Measurements from ENCODE around the gene SLC4A3. TPM values are rescaled to one million over a fixed set of nuclear protein-coding genes. Genes with fewer than 3 reads are reported as not detected.
"Not testable (repeated sequence)": the region's sequence is repeated elsewhere in the genome, so short reads cannot be mapped to it uniquely, and the experiment has no call there.

The SLC4A3 gene
- total RNA-seq, 1 experiment from 2014 or later = 13.5 TPM

DNA sequence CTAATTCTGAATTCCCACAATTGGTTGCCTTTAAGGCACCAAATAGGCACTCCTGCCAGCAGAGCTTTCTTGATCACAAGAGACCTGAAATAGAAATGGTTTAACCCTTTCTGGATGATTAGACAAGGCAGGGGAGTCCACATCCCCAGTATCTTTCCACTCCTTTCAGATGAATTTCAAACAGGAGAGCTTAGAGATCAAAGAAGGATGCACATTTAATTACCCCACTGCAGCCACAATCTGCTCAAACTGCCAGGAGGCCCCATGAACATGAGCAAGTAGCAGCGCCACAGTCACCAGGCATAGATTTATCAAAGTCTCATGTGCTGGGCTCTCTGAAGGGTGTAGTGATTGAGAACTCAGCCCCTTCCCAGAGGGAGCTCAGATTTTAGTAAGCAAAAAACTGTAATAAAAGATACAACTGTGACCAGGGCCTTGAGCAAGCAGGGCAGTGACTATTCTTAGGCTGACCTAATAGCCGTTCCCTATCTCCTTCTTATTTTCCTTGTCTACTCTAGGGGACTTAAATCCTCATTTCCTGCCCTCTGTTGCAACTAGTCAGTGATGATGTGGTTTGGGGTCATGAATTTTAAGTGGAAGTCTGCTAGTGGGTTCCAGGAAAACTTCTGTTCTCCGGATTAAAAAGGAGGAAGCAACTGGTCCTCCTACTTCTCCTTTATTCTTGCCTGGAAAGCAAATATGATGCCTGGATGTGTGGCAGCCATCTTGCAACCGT, 53.7 kb downstream of the SLC4A3 start:
- no peaks in the 10 kb centered on the region for H3K27me3 ChIP-seq (ENCODE audit: control insufficient read depth, insufficient read depth, low read length)
- intact Hi-C loops (cut with micrococcal nuclease; ENCODE audit: unreplicated experiment) (no loop called here), in situ Hi-C loops (cut with HindIII; ENCODE audit: low pct_unique_long_range_greater_than_20kb, low sequenced_read_pairs) (no loop called here)
- TF ChIP-seq TCF7L2 (IDR thresholded peaks at IDR 0.05; ENCODE audit: low read depth, low read length) (no peak), POLR2AphosphoS5 (IDR thresholded peaks at IDR 0.05; ENCODE audit: low read depth, low read length) (no peak), REST (IDR thresholded peaks at IDR 0.05; ENCODE audit: insufficient read depth in 1 of 2, low read depth in 2 of 2, low read length in 1 of 2) (no peak), SIN3A (IDR thresholded peaks at IDR 0.05; ENCODE audit: borderline replicate concordance, insufficient read depth, low read depth, low read length) (no peak)
- TF ChIP-seq, protein P1, sequence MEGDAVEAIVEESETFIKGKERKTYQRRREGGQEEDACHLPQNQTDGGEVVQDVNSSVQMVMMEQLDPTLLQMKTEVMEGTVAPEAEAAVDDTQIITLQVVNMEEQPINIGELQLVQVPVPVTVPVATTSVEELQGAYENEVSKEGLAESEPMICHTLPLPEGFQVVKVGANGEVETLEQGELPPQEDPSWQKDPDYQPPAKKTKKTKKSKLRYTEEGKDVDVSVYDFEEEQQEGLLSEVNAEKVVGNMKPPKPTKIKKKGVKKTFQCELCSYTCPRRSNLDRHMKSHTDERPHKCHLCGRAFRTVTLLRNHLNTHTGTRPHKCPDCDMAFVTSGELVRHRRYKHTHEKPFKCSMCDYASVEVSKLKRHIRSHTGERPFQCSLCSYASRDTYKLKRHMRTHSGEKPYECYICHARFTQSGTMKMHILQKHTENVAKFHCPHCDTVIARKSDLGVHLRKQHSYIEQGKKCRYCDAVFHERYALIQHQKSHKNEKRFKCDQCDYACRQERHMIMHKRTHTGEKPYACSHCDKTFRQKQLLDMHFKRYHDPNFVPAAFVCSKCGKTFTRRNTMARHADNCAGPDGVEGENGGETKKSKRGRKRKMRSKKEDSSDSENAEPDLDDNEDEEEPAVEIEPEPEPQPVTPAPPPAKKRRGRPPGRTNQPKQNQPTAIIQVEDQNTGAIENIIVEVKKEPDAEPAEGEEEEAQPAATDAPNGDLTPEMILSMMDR (IDR thresholded peaks at IDR 0.05) = no peak
- H3K4me3 ChIP-seq (ENCODE audit: low read depth in 2 of 2, low read length in 2 of 2) = no peak overlapping the region
- BruUV-seq (replicated peaks) = no TSS peak
- ChIA-PET CTCF (interaction anchor here (0.6 kb wide), 1 partner anchor 129 kb away, joined by 14 read pairs; no protein-coding TSS in a partner anchor), POLR2A (no interaction called here)
- no peaks in the 10 kb centered on the region; the same call in 1 of the 2 replicates for H3K36me3 ChIP-seq (ENCODE audit: control insufficient read depth, insufficient read depth, low read length)
- peaks cover 8% of the 10 kb centered on the region; the same call in 1 of the 2 replicates for H3K4me1 ChIP-seq (ENCODE audit: control insufficient read depth, insufficient read depth, low read length)
- no peak overlapping the region for H3K27ac ChIP-seq (ENCODE audit: low read length)
- DNase-seq (ENCODE audit: low read depth, low spot score) = no peak
- no peaks in the 10 kb centered on the region for H3K9me3 ChIP-seq (ENCODE audit: control insufficient read depth, insufficient read depth, low read depth, low read length)
- no peak for ATAC-seq

- ChIA-PET CTCF (no interaction called here), POLR2A (no interaction called here)
- no peaks in the 10 kb centered on the region for H3K27me3 ChIP-seq (ENCODE audit: control insufficient read depth, insufficient read depth, low read length)
- H3K4me3 ChIP-seq (ENCODE audit: low read depth in 2 of 2, low read length in 2 of 2) = no peak overlapping the region
- intact Hi-C loops (cut with micrococcal nuclease; ENCODE audit: unreplicated experiment) = no loop called here
- in situ Hi-C loops (cut with HindIII; ENCODE audit: low pct_unique_long_range_greater_than_20kb, low sequenced_read_pairs) = no loop called here
- no peaks in the 10 kb centered on the region; the same call in 1 of the 2 replicates for H3K36me3 ChIP-seq (ENCODE audit: control insufficient read depth, insufficient read depth, low read length)
- BruUV-seq (replicated peaks) = no TSS peak
- DNase-seq (ENCODE audit: low read depth, low spot score) (no peak), ATAC-seq (no peak)
- no peak overlapping the region for H3K27ac ChIP-seq (ENCODE audit: low read length)
- no peaks in the 10 kb centered on the region for H3K9me3 ChIP-seq (ENCODE audit: control insufficient read depth, insufficient read depth, low read depth, low read length)
- TF ChIP-seq, protein P1 (IDR thresholded peaks at IDR 0.05) = no peak
- TF ChIP-seq TCF7L2 (IDR thresholded peaks at IDR 0.05; ENCODE audit: low read depth, low read length) (no peak), SIN3A (IDR thresholded peaks at IDR 0.05; ENCODE audit: borderline replicate concordance, insufficient read depth, low read depth, low read length) (no peak), REST (IDR thresholded peaks at IDR 0.05; ENCODE audit: insufficient read depth in 1 of 2, low read depth in 2 of 2, low read length in 1 of 2) (no peak), POLR2AphosphoS5 (IDR thresholded peaks at IDR 0.05; ENCODE audit: low read depth, low read length) (no peak)
- H3K4me1 ChIP-seq (ENCODE audit: control insufficient read depth, insufficient read depth, low read length) = peaks cover 8% of the 10 kb centered on the region; the same call in 1 of the 2 replicates
Observed at GRCh38 chr2:219681694-219682300, 54.4 kb downstream of the SLC4A3 start.

DNA sequence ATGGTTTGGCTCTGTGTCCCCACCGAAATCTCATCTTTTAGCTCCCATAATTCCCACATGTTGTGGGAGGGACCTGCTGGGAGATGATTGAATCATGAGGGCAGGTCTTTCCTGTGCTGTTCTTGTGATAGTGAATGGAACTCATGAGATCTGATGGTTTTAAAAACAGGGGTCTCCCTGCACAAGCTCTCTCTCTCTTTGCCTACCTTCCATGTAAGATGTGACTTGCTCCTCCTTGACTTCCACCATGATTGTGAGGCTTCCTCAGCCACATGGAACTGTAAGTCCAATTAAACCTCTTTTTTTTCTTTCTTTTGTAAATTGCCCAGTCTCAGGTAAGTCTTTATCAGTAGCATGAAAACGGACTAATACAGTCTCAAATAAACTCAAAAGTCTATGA, 56.0 kb downstream of the SLC4A3 start:
- H3K36me3 ChIP-seq (ENCODE audit: control insufficient read depth, insufficient read depth, low read length); H3K9me3 ChIP-seq (ENCODE audit: control insufficient read depth, insufficient read depth, low read depth, low read length); CTCF ChIA-PET; H3K27ac ChIP-seq (ENCODE audit: low read length); POLR2A ChIA-PET; DNase-seq (ENCODE audit: low read depth, low spot score); intact Hi-C loops (cut with micrococcal nuclease; ENCODE audit: unreplicated experiment); in situ Hi-C loops (cut with HindIII; ENCODE audit: low pct_unique_long_range_greater_than_20kb, low sequenced_read_pairs); ATAC-seq; H3K4me3 ChIP-seq (ENCODE audit: low read depth in 2 of 2, low read length in 2 of 2); BruUV-seq (replicated peaks); H3K27me3 ChIP-seq (ENCODE audit: control insufficient read depth, insufficient read depth, low read length): not testable (repeated sequence)
- H3K4me1 ChIP-seq (ENCODE audit: control insufficient read depth, insufficient read depth, low read length) = peaks cover 13% of the 10 kb centered on the region
